GM15510 (cell line): ENCODE data around the gene GSAP.

Experiments
- POLR2A ChIP-seq: IDR thresholded peaks from 3 replicates; pipeline ENCODE4 v1.6.1; 2011; ENCODE audit warnings: borderline replicate concordance; ENCODE audit not compliant: insufficient read length; ENCODE audit errors: extremely low read depth

Gene GSAP

DNA sequence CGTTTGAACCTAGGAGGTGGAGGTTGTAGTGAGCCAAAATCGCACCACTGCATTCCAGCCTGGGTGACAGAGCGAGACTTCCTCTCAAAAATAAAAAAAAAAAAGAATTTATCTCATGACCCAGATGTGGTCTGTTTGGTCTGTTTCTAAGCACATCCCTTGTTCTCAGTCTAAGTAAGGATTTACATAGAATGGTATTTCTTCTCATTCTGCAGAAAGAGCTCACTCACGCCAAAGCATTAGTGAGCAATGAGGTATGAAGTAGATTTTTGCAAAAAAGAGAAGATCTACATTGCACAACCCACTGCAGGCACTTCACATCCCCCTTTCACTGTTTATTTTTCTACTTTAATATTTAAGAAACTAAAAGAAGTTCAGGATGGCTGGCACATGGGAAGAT lies 140.0 kb downstream of the GSAP start:
- TF ChIP-seq POLR2A = no peak

DNA sequence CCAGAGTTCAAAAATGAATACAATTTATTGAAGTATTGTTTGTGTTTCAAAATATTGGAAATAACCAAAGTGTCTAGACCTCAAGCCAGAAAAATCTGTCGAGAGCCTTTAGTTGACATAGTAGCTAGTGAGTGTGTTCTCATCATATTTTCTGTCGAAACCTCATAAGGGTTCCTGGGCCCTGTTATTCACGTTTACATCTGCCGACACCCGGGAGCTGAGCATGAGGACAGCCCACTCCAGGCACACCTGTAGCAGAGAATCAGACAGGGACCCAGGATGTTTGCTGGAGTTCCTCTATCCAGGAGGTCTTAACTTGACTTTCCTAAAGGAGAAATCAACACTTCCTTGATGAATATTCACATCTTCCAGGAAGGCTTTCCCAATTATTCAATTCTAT lies 144.4 kb downstream of the GSAP start:
- no peak for TF ChIP-seq POLR2A

DNA sequence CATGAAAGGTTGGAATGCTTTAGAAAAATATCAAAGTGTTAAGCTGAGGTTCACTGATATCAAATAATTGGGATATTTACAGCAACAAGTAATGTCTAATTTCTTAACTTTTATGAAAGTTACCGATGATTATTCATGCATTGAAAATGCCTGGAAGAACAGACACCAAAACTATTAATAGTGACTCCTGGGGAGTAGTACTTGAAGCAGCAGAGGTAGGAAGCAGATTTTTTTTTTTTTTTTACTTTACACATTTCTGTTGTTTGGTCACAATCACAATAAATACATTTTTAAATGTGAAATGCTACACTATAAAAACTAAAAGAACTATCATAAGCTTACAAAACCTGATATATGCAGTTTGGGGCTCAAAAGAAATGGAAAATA lies 146.1 kb downstream of the GSAP start:
- no peak for TF ChIP-seq POLR2A

DNA sequence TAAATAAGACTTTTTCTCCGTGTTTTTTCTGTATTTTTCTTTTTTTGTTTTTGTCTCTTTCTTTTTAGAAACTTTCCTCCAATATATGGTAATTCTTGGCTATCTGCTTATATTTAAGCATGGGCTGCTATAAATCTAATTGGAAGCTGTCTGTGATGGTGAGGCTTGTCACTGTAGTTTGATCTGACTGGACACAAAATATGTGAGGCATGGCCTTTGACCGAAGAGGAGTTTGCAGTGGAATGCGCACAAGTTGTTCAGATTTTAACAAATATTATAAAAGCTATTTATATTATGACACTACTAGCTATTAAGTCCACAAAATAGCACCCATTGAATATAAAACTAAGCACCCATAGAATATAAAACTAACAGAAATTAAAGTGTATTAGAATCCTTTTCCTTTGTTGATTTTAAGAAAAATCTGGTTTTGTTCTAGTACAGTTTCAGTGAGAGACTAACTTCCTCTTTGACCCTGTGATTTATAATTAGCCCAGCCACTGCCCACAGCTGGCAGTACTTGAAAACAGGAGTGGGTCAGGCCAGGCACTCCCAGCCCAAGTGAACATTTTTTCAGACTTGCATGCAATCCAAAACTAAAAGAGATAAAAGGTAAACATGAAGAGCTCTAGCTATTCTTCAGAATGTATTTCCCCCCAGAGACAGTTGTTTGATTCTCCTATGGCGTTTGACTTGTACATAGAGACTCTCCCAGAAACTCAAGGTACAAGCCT lies 146.6 kb downstream of the GSAP start:
- TF ChIP-seq POLR2A = no peak

DNA sequence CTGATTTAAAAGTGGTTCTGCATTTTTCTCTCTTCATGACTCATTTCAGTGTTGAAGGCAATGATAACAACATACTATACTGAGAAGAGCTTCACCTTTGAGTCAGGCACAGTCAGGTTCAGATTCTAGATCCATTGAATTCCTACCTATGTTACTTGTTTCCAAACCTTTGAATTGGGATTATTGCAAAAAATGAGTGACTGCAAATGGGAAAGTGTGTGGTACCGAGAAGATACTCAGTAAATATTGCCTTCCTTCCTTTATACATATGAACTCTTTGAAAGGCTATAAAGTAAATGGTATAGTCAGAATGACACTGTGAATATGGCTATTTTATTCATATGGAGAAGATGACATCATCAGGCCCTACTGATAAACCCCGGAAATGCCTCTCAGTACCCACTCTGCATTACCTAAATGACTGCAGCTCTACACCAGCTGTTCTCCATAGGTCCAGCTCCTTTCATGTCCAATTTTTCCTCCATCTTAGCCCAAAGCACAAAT lies 149.8 kb downstream of the GSAP start:
- no peak for TF ChIP-seq POLR2A

DNA sequence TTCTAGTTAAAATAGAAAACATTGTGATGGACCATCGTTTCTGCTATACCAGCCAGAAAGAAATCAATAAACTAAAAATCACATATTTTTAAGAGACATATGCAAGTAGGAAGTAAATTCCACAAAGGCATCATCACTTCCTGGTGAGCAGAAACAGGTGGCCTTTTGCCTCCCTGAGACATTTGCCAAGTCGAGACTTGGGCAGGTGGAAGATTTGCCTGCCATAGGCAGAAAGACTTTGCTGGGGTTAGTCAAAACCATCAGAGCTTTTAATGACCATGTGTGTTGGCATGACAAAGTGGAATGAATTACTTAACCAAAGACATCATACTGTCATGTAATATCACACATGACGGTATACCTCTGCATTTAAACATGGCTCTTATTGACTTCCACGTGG lies 150.5 kb downstream of the GSAP start:
- no peak for TF ChIP-seq POLR2A

DNA sequence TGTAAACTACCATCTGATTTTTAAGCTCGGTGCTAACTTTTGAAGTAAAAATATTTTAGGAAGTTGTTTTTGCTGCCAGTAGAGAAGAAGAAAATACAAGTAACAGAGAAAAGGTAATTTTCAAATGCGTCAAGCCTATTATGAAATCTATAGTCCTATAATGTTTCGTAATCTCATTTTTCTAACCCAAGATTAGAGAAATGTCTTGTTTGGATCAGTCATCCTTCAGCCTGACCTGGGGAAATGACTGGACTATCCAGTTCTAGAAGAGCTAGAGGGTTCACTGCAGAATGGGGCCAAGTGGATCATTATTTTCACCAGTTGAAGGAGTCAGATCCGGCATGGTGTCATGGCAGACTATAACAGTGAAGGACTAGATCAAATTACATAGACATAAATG lies 153.8 kb downstream of the GSAP start:
- TF ChIP-seq POLR2A = no peak
